ENCODE results near the gene USP31. TPM values are rescaled to one million over a fixed set of nuclear protein-coding genes. Genes with fewer than 3 reads are reported as not detected.

The USP31 gene
- total RNA-seq, 2 experiments from 2014 or later = 4.5 to 4.9 TPM

DNA sequence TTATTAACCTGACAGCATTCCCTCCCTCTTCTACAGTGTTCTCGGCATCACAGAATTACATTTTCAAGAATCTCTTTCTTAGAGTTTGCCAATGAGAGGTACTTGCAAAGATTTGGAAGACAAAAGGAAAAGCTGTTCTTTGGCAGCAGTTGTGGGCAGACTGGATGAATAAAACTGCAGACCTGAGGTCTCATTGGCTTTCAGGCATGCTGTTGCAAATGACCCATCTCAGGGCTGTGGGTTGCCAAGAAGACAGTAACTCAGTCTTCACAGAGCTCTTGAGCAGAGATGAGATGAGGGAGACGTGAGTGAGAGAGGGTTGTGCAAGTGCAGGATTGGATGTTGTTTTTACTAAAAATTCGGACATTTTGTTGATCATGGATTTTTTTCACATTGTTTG, 11.3 kb upstream of the USP31 start:
- TF ChIP-seq, protein P1, sequence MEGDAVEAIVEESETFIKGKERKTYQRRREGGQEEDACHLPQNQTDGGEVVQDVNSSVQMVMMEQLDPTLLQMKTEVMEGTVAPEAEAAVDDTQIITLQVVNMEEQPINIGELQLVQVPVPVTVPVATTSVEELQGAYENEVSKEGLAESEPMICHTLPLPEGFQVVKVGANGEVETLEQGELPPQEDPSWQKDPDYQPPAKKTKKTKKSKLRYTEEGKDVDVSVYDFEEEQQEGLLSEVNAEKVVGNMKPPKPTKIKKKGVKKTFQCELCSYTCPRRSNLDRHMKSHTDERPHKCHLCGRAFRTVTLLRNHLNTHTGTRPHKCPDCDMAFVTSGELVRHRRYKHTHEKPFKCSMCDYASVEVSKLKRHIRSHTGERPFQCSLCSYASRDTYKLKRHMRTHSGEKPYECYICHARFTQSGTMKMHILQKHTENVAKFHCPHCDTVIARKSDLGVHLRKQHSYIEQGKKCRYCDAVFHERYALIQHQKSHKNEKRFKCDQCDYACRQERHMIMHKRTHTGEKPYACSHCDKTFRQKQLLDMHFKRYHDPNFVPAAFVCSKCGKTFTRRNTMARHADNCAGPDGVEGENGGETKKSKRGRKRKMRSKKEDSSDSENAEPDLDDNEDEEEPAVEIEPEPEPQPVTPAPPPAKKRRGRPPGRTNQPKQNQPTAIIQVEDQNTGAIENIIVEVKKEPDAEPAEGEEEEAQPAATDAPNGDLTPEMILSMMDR (IDR thresholded peaks at IDR 0.05) = no peak
- POLR2A ChIA-PET = no interaction called here
- Mint-ChIP-seq H3K27ac (no peak overlapping the region), H3K4me3 (no peak overlapping the region), H3K4me1 (ENCODE audit: low read depth) (peaks cover 6% of the 10 kb centered on the region), H3K27me3 (peaks cover 17% of the 10 kb centered on the region), H3K36me3 (ENCODE audit: low read depth) (no peaks in the 10 kb centered on the region), H3K9me3 (no peaks in the 10 kb centered on the region)
- DNase-seq (no peak), ATAC-seq (no peak)
- CTCF ChIA-PET = no interaction called here
- intact Hi-C loops (cut with micrococcal nuclease) = no loop called here

DNA sequence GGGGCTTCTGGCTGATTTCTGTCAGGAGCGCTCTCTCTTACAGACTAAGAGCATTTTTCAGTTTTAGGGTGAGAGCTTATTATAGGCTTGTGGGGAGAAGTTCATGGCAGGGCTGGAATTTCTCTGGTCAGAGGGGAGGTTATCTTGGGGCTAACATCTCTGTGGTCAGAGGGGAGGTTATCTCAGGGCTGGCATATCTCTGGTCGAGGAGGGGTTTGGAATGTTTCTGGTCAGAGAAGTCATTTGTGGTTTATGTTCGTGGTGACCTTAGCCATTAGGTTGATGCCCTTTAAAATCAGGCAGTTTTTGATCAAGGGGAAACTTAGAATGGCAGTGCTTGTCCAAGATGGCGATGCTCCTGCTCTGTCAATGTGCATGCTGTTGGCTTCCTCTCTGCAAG, 10.8 kb upstream of the USP31 start:
- Mint-ChIP-seq H3K4me1 (ENCODE audit: low read depth) (peaks cover 6% of the 10 kb centered on the region), H3K27ac (no peak overlapping the region), H3K36me3 (ENCODE audit: low read depth) (no peaks in the 10 kb centered on the region), H3K4me3 (no peak overlapping the region), H3K27me3 (peaks cover 14% of the 10 kb centered on the region), H3K9me3 (no peaks in the 10 kb centered on the region)
- ChIA-PET CTCF (no interaction called here), POLR2A (no interaction called here)
- DNase-seq (no peak), ATAC-seq (no peak)
- TF ChIP-seq, protein P1 (IDR thresholded peaks at IDR 0.05) = no peak
- intact Hi-C loops (cut with micrococcal nuclease) = no loop called here

DNA sequence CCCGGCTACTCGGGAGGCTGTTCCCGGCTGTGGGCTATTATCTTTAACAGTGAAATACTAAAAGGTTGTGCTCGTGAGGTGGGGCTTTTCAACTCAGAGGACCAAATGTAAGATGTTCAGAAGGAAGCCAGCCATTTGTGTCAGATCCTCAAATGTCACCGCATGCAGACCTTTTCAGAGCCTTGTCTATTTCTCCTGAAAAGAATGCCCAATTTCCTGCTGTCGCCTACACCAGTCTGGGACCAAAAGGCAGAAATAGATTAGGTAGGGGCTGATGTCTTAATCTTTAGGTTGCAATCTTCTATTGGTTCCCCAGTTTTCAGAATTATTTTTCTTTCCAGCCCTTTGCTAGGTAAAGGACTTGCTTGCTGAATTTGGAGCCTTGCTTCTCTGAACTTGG, 8.9 kb upstream of the USP31 start:
- ChIA-PET POLR2A (no interaction called here), CTCF (no interaction called here)
- intact Hi-C loops (cut with micrococcal nuclease) = no loop called here
- Mint-ChIP-seq H3K4me1 (ENCODE audit: low read depth) (peaks cover 6% of the 10 kb centered on the region), H3K36me3 (ENCODE audit: low read depth) (no peaks in the 10 kb centered on the region), H3K4me3 (no peak overlapping the region), H3K27me3 (peaks cover 4% of the 10 kb centered on the region), H3K9me3 (no peaks in the 10 kb centered on the region), H3K27ac (no peak overlapping the region)
- TF ChIP-seq, protein P1 (IDR thresholded peaks at IDR 0.05) = no peak
- DNase-seq = no peak
- no peak for ATAC-seq

DNA sequence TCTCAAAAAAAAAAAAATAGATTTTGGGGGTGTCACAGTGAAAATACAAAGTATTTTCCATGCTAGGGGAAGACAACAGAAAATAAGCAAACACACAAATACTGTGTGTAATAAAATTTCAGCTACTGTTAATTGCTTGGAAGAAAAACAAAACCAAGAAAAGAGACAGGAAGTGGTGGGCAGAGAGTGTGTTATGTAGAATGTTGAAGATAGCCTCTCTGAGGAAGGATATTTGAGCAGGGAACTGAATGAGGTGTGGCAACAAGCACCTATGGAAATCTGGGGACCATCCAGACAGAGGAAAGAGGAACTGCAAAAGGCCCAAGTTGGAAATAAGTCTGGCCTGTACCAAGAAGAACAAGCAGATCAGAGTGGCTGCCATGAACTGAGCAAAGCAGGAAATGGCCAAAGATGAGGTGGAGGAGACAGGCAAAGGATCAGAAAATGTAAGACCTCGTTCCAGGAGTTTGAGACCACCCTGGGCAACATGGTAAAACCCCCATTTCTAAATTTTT, 7.8 kb upstream of the USP31 start:
- peaks cover 6% of the 10 kb centered on the region for H3K4me1 Mint-ChIP-seq (ENCODE audit: low read depth)
- H3K9me3 Mint-ChIP-seq = no peaks in the 10 kb centered on the region
- peaks cover 4% of the 10 kb centered on the region for H3K27me3 Mint-ChIP-seq
- intact Hi-C loops (cut with micrococcal nuclease) = no loop called here
- no peak for DNase-seq
- TF ChIP-seq, protein P1 (IDR thresholded peaks at IDR 0.05) = no peak
- no peak overlapping the region for H3K4me3 Mint-ChIP-seq
- H3K36me3 Mint-ChIP-seq (ENCODE audit: low read depth) = no peaks in the 10 kb centered on the region
- ATAC-seq = no peak
- peak overlapping the region; percentile 13 for H3K27ac Mint-ChIP-seq
- ChIA-PET POLR2A (no interaction called here), CTCF (interaction anchor here (0.6 to 0.9 kb wide), 2 partner anchors 109 to 279 kb away, joined by 3 to 4 read pairs; no protein-coding TSS in a partner anchor)

DNA sequence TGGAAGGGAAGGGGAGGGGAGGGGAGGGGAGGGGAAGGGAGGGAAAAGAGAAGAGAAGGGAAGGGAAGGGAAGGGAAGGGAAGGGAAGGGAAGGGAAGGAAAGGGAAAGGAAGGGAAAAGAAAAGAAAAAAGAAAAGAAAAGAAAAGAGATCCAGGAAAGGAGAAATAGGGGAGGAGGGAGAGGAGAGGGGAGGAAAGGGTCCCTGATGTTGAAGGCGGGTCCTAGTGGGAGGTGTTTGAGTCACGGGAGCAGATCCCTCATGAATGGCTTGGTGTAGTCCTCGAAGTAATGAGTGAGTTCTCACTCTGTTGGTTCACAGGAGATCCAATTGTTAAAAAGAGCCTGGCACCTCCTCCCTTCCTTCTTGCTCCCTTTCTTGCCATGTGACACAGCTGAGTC, 6.9 kb upstream of the USP31 start:
- Mint-ChIP-seq H3K27ac (no peak overlapping the region), H3K36me3 (ENCODE audit: low read depth) (no peaks in the 10 kb centered on the region), H3K27me3 (peaks cover 1% of the 10 kb centered on the region), H3K4me1 (ENCODE audit: low read depth) (peaks cover 6% of the 10 kb centered on the region), H3K4me3 (no peak overlapping the region), H3K9me3 (no peaks in the 10 kb centered on the region)
- intact Hi-C loops (cut with micrococcal nuclease) = no loop called here
- DNase-seq = no peak
- TF ChIP-seq, protein P1 (IDR thresholded peaks at IDR 0.05) = no peak
- ChIA-PET CTCF (no interaction called here), POLR2A (no interaction called here)
- no peak for ATAC-seq
